Activated CD8-positive, alpha-beta memory T cell treated with anti-CD3 and anti-CD28 coated beads for 1 hour (primary cell): ENCODE data around the gene RFT1.

Source experiments
- DNase-seq, 2 donors: peaks; one replicate each; pipeline ENCODE4 v3.0.0-alpha.2; 2020; ENCODE audit warnings: low read depth in 1 of 2; ENCODE audit errors: extremely low read depth in 1 of 2

The RFT1 gene

GRCh38 chr3:53129344-53129743, 891 bp downstream of the RFT1 start:
- no peak for DNase-seq

- no peak for DNase-seq
These were observed 3.6 kb downstream of the RFT1 start for GRCh38 chr3:53126601-53127000.

GRCh38 chr3:53123953-53124352, 6.3 kb downstream of the RFT1 start:
- DNase-seq, result no peak

- DNase-seq, result no peak
These were observed 6.7 kb downstream of the RFT1 start for GRCh38 chr3:53123510-53123909.

- DNase-seq, result no peak
These were observed 7.3 kb downstream of the RFT1 start for GRCh38 chr3:53122933-53123305.

GRCh38 chr3:53122255-53122932, 7.8 kb downstream of the RFT1 start:
- DNase-seq, result no peak

- no peak for DNase-seq
These were observed 9.9 kb downstream of the RFT1 start for GRCh38 chr3:53120336-53120735.

- DNase-seq, result no peak
These were observed 13.3 kb downstream of the RFT1 start for GRCh38 chr3:53116956-53117355.

- no peak for DNase-seq
These were observed 15.7 kb downstream of the RFT1 start for GRCh38 chr3:53114412-53115074.

GRCh38 chr3:53114011-53114400, 16.2 kb downstream of the RFT1 start:
- peak; percentile 48 to 68 for DNase-seq

- no peak for DNase-seq
These were observed 16.8 kb downstream of the RFT1 start for GRCh38 chr3:53113293-53114010.

GRCh38 chr3:53111822-53112221, 18.4 kb downstream of the RFT1 start:
- DNase-seq, result no peak

GRCh38 chr3:53109891-53110771, 20.1 kb downstream of the RFT1 start:
- DNase-seq, result no peak

GRCh38 chr3:53109190-53109589, 21.0 kb downstream of the RFT1 start:
- DNase-seq, result no peak

GRCh38 chr3:53104762-53105161, 25.5 kb downstream of the RFT1 start:
- no peak for DNase-seq

GRCh38 chr3:53103397-53104296, 26.6 kb downstream of the RFT1 start:
- no peak for DNase-seq

- no peak for DNase-seq
These were observed 27.6 kb downstream of the RFT1 start for GRCh38 chr3:53102601-53103147.

GRCh38 chr3:53101956-53102355, 28.3 kb downstream of the RFT1 start:
- no peak for DNase-seq

GRCh38 chr3:53100818-53101466, 29.3 kb downstream of the RFT1 start:
- no peak for DNase-seq
